PC-9 (cell line): ENCODE data around the gene NFKB1. TPM values are rescaled to one million over a fixed set of nuclear protein-coding genes. Genes with fewer than 3 reads are reported as not detected.

Experiments used
- BruUV-seq: library from RNA; stranded (reverse); fragments of 400-500 nt; replicated peaks from 2 replicates; lab custom pipeline; 2021; lab: Mats Ljungman, UMichigan
- CTCF ChIA-PET: fragments of 300-600 bp; sonication (Branson Sonifier 250); formaldehyde crosslinking; loops from one replicate; lab custom pipeline; 2022; ENCODE audit warnings: antibody characterized with exemption; lab: Charles Lee
- POLR2A ChIA-PET: fragments of 300-600 bp; sonication (Branson Sonifier 250); formaldehyde crosslinking; loops from one replicate; lab custom pipeline; 2022; ENCODE audit warnings: antibody characterized with exemption; ENCODE audit not compliant: unreplicated experiment; lab: Charles Lee
- DNase-seq, 2 experiments: peaks; one replicate each; pipeline versions ENCODE4 v3.0.0 to v3.0.0-alpha.2; 2015 to 2022; ENCODE audit warnings: mixed read lengths in 1 of 2
- H2AFZ ChIP-seq: fragments of 200-600 bp; sonication (generic); 2 replicates; pipeline ENCODE4 v1.8.1; 2017; ENCODE audit warnings: antibody characterized with exemption
- H3F3A ChIP-seq: fragments of 200-600 bp; sonication (generic); 2 replicates; pipeline ENCODE4 v1.8.1; 2017; ENCODE audit warnings: antibody characterized with exemption, mild to moderate bottlenecking, low read depth; ENCODE audit not compliant: insufficient read depth
- H3K27ac ChIP-seq: fragments of 200-600 bp; sonication (generic); 2 replicates; pipeline ENCODE4 v1.6.1; 2016; ENCODE audit warnings: mixed run types
- H3K27me3 ChIP-seq: fragments of 200-600 bp; sonication (generic); 2 replicates; pipeline ENCODE4 v1.6.1; 2016; ENCODE audit warnings: low read depth, mixed run types; ENCODE audit not compliant: insufficient read depth
- H3K36me3 ChIP-seq: fragments of 200-600 bp; sonication (generic); 2 replicates; pipeline ENCODE4 v1.6.1; 2016; ENCODE audit warnings: low read depth, mixed run types
- H3K4me1 ChIP-seq: fragments of 200-600 bp; sonication (generic); replicated peaks from 2 replicates; pipeline ENCODE4 v1.6.1; 2016; ENCODE audit warnings: mixed run types; ENCODE audit not compliant: insufficient read depth
- H3K4me2 ChIP-seq: fragments of 200-600 bp; sonication (generic); 2 replicates; pipeline ENCODE4 v1.6.1; 2017; ENCODE audit warnings: mixed run types
- H3K4me3 ChIP-seq: fragments of 200-600 bp; sonication (generic); 2 replicates; pipeline ENCODE4 v1.6.1; 2016; ENCODE audit warnings: mixed run types
- H3K79me2 ChIP-seq: fragments of 200-600 bp; sonication (generic); 2 replicates; pipeline ENCODE4 v1.6.1; 2017; ENCODE audit warnings: low read depth, mixed run types
- H3K9me2 ChIP-seq: fragments of 200-600 bp; sonication (generic); 2 replicates; pipeline ENCODE4 v1.8.1; 2017; ENCODE audit warnings: mild to moderate bottlenecking; ENCODE audit not compliant: insufficient read depth
- H3K9me3 ChIP-seq: fragments of 200-600 bp; sonication (generic); 2 replicates; pipeline ENCODE4 v1.8.1; 2016; ENCODE audit warnings: low read depth; ENCODE audit not compliant: insufficient read depth
- H4K20me1 ChIP-seq: fragments of 200-600 bp; sonication (generic); 2 replicates; pipeline ENCODE4 v1.8.1; 2017; ENCODE audit not compliant: insufficient read depth
- EZH2 ChIP-seq: fragments of 200-600 bp; sonication (generic); IDR thresholded peaks from 2 replicates; pipeline ENCODE4 v1.8.0; 2017; ENCODE audit warnings: antibody characterized with exemption, low read depth
- intact Hi-C: fragments of 100-400 bp; cut with micrococcal nuclease; formaldehyde crosslinking; loops from one replicate; pipeline ENCODE4 v1.10.0; 2022; ENCODE audit not compliant: unreplicated experiment
- total RNA-seq: library from RNA; stranded (reverse); gene quantifications from 2 replicates; pipeline ENCODE4 v1.2.3, GENCODE V29; 2021
- TF ChIP-seq, protein P1 (sequence below): fragments of 200-600 bp; sonication (generic); conservative IDR thresholded peaks from 2 replicates; pipeline ENCODE4 v1.6.1; 2017; ENCODE audit warnings: mixed run types, antibody characterized with exemption, mild to moderate bottlenecking, moderate library complexity

Gene NFKB1
- total RNA-seq, 1 experiment from 2014 or later: 11.6 TPM

- H3K4me2 ChIP-seq: no peak overlapping the region
- no peak for TF ChIP-seq EZH2
- TF ChIP-seq, protein P1, sequence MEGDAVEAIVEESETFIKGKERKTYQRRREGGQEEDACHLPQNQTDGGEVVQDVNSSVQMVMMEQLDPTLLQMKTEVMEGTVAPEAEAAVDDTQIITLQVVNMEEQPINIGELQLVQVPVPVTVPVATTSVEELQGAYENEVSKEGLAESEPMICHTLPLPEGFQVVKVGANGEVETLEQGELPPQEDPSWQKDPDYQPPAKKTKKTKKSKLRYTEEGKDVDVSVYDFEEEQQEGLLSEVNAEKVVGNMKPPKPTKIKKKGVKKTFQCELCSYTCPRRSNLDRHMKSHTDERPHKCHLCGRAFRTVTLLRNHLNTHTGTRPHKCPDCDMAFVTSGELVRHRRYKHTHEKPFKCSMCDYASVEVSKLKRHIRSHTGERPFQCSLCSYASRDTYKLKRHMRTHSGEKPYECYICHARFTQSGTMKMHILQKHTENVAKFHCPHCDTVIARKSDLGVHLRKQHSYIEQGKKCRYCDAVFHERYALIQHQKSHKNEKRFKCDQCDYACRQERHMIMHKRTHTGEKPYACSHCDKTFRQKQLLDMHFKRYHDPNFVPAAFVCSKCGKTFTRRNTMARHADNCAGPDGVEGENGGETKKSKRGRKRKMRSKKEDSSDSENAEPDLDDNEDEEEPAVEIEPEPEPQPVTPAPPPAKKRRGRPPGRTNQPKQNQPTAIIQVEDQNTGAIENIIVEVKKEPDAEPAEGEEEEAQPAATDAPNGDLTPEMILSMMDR: no peak
- H3K9me3 ChIP-seq: no peaks in the 10 kb centered on the region
- no peaks in the 10 kb centered on the region for H3K79me2 ChIP-seq
- no peaks in the 10 kb centered on the region for H4K20me1 ChIP-seq
- no peak for DNase-seq
- no peaks in the 10 kb centered on the region for H3K9me2 ChIP-seq
- no peak overlapping the region for H3K27ac ChIP-seq
- H3K36me3 ChIP-seq: peaks cover 4% of the 10 kb centered on the region; the same call in 1 of the 2 replicates
- H3K4me1 ChIP-seq: no peaks in the 10 kb centered on the region
- no TSS peak for BruUV-seq
- CTCF ChIA-PET: no interaction called here
- H3K4me3 ChIP-seq: no peak overlapping the region
- no peaks in the 10 kb centered on the region for H3K27me3 ChIP-seq
- POLR2A ChIA-PET: no interaction called here
- no peak overlapping the region for H2AFZ ChIP-seq
- H3F3A ChIP-seq: no peaks in the 10 kb centered on the region
- intact Hi-C loops: loop anchor here (10.0 kb wide), 1 partner anchor 156 kb away; no protein-coding TSS in a partner anchor
Measured at GRCh38 chr4:102600689-102601088, 99.5 kb downstream of the NFKB1 start.

GRCh38 chr4:102601586-102602227 lies 100.5 kb downstream of the NFKB1 start:
- CTCF ChIA-PET: no interaction called here

DNA sequence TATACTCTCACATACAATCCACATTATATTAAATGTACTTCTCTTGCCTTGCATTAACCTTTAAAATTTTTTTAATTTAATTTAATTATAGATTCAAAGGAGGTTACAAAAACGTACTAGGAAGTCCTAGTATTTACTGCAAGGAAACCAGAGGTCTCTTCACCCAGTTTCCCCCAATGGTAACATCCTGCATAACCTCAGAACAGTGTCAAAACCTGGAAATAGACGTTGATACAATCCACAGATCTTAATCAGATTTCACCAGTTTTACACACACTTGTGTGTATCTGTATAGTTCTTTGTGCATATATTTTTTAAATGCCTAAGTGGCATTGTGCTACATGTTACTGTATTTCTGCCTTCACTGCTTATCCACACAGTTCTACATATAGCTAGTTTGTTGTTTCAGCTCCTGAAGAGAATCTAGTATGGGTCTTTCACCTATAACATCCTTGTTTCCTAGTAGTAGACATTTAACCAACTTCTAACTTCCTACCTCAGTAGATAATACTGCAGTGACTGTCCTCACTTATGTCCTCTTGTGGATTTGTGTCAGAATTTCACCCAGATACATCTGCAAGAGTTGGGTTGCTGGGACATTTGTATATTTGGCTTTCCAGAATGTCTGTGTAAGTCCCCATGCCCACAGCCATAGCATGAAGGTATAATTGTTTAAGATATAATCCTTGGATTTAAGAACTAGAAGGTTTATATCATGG lies 103.2 kb downstream of the NFKB1 start:
- ChIA-PET CTCF (no interaction called here), POLR2A (no interaction called here)
- Histone ChIP-seq H3K79me2 (no peaks in the 10 kb centered on the region), H3K4me1 (no peaks in the 10 kb centered on the region), H3K4me2 (no peak overlapping the region), H3K9me3 (no peaks in the 10 kb centered on the region), H3K27me3 (no peaks in the 10 kb centered on the region), H3K27ac (no peak overlapping the region), H4K20me1 (no peaks in the 10 kb centered on the region), H3F3A (no peaks in the 10 kb centered on the region), H3K36me3 (no peaks in the 10 kb centered on the region), H3K4me3 (no peak overlapping the region), H2AFZ (no peak overlapping the region), H3K9me2 (no peaks in the 10 kb centered on the region)
- intact Hi-C loops: loop anchor here (10.0 kb wide), 1 partner anchor 160 kb away; no protein-coding TSS in a partner anchor
- no TSS peak for BruUV-seq
- TF ChIP-seq, protein P1: no peak
- TF ChIP-seq EZH2: no peak
- no peak for DNase-seq

More at GRCh38 chr4:102601586-102602227, 100.5 kb downstream of the NFKB1 start:
- intact Hi-C loops: loop anchor here (10.0 kb wide), 1 partner anchor 157 kb away; no protein-coding TSS in a partner anchor
- Histone ChIP-seq H2AFZ (no peak overlapping the region), H3K9me2 (no peaks in the 10 kb centered on the region), H3K27me3 (no peaks in the 10 kb centered on the region), H3K4me2 (no peak overlapping the region), H3K79me2 (no peaks in the 10 kb centered on the region), H3F3A (no peaks in the 10 kb centered on the region), H3K4me1 (no peaks in the 10 kb centered on the region), H4K20me1 (no peaks in the 10 kb centered on the region), H3K4me3 (no peak overlapping the region), H3K9me3 (no peaks in the 10 kb centered on the region), H3K27ac (no peak overlapping the region), H3K36me3 (no peaks in the 10 kb centered on the region)
- TF ChIP-seq, protein P1: no peak
- no peak for TF ChIP-seq EZH2
- POLR2A ChIA-PET: no interaction called here
- no peak for DNase-seq
- BruUV-seq: no TSS peak
